Testis (tissue), 2 donors: ENCODE results near the gene RAB40B.

Experiments used
- POLR2A ChIP-seq: fragments of 450-650 bp; IDR thresholded peaks from one replicate; pipeline ENCODE4 v1.6.1; 2017; ENCODE audit warnings: antibody characterized with exemption, mild to moderate bottlenecking, moderate library complexity
- TF ChIP-seq, protein P1 (sequence below), 3 experiments: fragments of 450-650 bp in 2 of 3; fragments of 200-600 bp in 1 of 3; sonication (generic) in 1 of 3; IDR thresholded peaks; one replicate each; pipeline ENCODE4 v1.5.1; 2016 to 2019; ENCODE audit warnings: antibody characterized with exemption in 3 of 3, mild to moderate bottlenecking in 2 of 3, moderate library complexity in 1 of 3

- TF ChIP-seq POLR2A, result no peak
- TF ChIP-seq, protein P1, sequence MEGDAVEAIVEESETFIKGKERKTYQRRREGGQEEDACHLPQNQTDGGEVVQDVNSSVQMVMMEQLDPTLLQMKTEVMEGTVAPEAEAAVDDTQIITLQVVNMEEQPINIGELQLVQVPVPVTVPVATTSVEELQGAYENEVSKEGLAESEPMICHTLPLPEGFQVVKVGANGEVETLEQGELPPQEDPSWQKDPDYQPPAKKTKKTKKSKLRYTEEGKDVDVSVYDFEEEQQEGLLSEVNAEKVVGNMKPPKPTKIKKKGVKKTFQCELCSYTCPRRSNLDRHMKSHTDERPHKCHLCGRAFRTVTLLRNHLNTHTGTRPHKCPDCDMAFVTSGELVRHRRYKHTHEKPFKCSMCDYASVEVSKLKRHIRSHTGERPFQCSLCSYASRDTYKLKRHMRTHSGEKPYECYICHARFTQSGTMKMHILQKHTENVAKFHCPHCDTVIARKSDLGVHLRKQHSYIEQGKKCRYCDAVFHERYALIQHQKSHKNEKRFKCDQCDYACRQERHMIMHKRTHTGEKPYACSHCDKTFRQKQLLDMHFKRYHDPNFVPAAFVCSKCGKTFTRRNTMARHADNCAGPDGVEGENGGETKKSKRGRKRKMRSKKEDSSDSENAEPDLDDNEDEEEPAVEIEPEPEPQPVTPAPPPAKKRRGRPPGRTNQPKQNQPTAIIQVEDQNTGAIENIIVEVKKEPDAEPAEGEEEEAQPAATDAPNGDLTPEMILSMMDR (IDR thresholded peaks at IDR 0.05), result no peak
Observed at GRCh38 chr17:82658331-82658730, 40.2 kb downstream of the RAB40B start.
